ENCODE measurements around the gene PRG3. TPM values are rescaled to one million over a fixed set of nuclear protein-coding genes. Genes with fewer than 3 reads are reported as not detected.

Gene PRG3
- total and polyA plus RNA-seq, 2 donors (not counting 3 experiments of a cell fraction or from before 2014, with no cell fraction given), result not detected

DNA sequence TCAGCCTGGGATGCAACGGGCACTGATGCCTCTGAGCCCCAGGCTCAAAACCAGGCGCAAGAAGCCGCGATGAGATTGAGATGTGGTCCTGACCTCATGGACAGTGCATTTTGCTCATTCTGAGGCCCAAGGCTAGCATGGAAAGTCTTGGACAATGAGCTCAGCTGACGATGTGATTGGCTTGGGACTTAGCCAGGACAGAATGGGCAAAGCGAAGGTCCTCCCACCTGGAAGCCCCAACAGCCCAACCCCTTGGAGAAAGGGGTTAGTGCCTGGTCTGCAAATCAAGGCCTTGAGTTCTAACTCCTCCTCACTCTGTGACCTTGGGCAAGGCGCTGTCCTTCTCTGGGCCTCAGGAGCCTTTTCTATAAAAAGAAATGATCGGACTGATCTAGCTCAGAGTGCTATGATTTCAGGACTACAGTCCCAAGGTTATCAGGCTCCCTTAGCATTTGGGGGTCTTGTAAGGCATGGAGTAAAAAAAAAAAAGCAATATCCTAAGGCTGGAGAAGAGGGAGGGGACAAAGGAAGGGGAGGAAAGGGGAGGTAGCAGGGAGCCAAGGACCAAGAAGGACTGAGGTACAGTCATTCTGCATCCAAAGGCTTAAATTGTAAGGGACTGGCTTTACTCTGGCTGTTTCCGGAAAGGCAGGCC is 43.3 kb upstream of the PRG3 start:
- no peak for FAIRE-seq

DNA sequence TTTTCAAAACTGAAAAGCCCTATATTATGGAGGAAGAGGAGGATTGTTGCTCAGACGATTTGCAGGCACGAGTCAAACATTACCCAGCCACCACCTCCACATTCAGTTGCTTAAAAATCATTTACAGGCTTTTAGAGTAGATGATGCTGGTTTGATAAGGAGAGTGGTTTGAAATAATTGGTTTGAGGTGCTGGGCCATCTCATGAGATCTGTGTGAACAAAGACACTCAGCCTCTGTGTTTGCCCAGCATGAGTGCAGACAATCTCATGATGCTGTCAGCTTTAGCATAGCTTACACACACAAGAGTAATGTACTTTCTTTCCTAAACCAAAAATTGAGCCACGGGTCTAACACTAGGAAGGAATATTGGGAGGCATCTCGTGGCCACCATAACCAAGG is 41.7 kb upstream of the PRG3 start:
- H3K4me1 ChIP-seq (ENCODE audit: control insufficient read depth, extremely low read depth, insufficient read depth, low read length), result peaks cover 33% of the 10 kb centered on the region
- H3K9ac ChIP-seq (replicated peaks; ENCODE audit: extremely low read depth, insufficient read depth, low read length), result no peak overlapping the region
- H3K79me2 ChIP-seq (ENCODE audit: control insufficient read depth, insufficient read depth, low read length), result peaks cover 19% of the 10 kb centered on the region
- H3K9me1 ChIP-seq (replicated peaks; ENCODE audit: control insufficient read depth, extremely low read depth, insufficient read depth, low read length), result no peaks in the 10 kb centered on the region
- FAIRE-seq (no peak), DNase-seq (ENCODE audit: low read depth, low spot score) (no peak)
- H3K36me3 ChIP-seq (ENCODE audit: control insufficient read depth in 2 of 2, extremely low read depth in 1 of 2, insufficient read depth in 2 of 2, low read length in 2 of 2), result peaks cover 4 to 6% of the 10 kb centered on the region in 2 experiments
- H3K27ac ChIP-seq (ENCODE audit: insufficient read depth, low read depth, low read length), result no peak overlapping the region
- H2AFZ ChIP-seq (ENCODE audit: low read depth, low read length), result no peak overlapping the region
- no peaks in the 10 kb centered on the region for H4K20me1 ChIP-seq (replicated peaks; ENCODE audit: control insufficient read depth, extremely low read depth, insufficient read depth, low read length)
- dilution Hi-C loops (cut with MboI; ENCODE audit: extremely low pct_ligation_motif_present, low sequenced_read_pairs) (no loop called here), intact Hi-C loops (cut with micrococcal nuclease) (loop anchor here (10.0 kb wide), 1 partner anchor 582 kb away; no protein-coding TSS in a partner anchor)
- H3K4me2 ChIP-seq (ENCODE audit: insufficient read depth, low read length), result no peak overlapping the region
- CTCF ChIA-PET, result no interaction called here
- H3K27me3 ChIP-seq (ENCODE audit: control insufficient read depth in 2 of 2, insufficient read depth in 2 of 2, low read length in 2 of 2), result no peaks in the 10 kb centered on the region
- TF ChIP-seq FOS (IDR thresholded peaks at IDR 0.05; ENCODE audit: borderline replicate concordance, insufficient read depth, low read length), result no peak
- no peak for TF ChIP-seq POLR2AphosphoS5 (IDR thresholded peaks at IDR 0.05; ENCODE audit: insufficient read depth, low read depth, low read length)
- TF ChIP-seq MYC (IDR thresholded peaks at IDR 0.05; ENCODE audit: low read depth, low read length), result no peak
- no peak for TF ChIP-seq JUN (IDR thresholded peaks at IDR 0.05; ENCODE audit: borderline replicate concordance, insufficient read depth, insufficient read length, low read depth)
- TF ChIP-seq, protein P1, sequence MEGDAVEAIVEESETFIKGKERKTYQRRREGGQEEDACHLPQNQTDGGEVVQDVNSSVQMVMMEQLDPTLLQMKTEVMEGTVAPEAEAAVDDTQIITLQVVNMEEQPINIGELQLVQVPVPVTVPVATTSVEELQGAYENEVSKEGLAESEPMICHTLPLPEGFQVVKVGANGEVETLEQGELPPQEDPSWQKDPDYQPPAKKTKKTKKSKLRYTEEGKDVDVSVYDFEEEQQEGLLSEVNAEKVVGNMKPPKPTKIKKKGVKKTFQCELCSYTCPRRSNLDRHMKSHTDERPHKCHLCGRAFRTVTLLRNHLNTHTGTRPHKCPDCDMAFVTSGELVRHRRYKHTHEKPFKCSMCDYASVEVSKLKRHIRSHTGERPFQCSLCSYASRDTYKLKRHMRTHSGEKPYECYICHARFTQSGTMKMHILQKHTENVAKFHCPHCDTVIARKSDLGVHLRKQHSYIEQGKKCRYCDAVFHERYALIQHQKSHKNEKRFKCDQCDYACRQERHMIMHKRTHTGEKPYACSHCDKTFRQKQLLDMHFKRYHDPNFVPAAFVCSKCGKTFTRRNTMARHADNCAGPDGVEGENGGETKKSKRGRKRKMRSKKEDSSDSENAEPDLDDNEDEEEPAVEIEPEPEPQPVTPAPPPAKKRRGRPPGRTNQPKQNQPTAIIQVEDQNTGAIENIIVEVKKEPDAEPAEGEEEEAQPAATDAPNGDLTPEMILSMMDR (IDR thresholded peaks at IDR 0.05; ENCODE audit: extremely low read depth in 1 of 2, insufficient read depth in 1 of 2, low read depth in 1 of 2, low read length in 2 of 2), result no peak
- TF ChIP-seq GATA2 (IDR thresholded peaks at IDR 0.05; ENCODE audit: insufficient read depth, insufficient read length, low read depth, low read length), result no peak
- TF ChIP-seq POLR2A (IDR thresholded peaks at IDR 0.05; ENCODE audit: low read depth, low read length), result no peak
- no peak for TF ChIP-seq EZH2 (IDR thresholded peaks at IDR 0.05; ENCODE audit: borderline replicate concordance, low read depth, low read length, severe bottlenecking)
- TF ChIP-seq, protein P2, sequence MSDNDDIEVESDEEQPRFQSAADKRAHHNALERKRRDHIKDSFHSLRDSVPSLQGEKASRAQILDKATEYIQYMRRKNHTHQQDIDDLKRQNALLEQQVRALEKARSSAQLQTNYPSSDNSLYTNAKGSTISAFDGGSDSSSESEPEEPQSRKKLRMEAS (IDR thresholded peaks at IDR 0.05; ENCODE audit: insufficient read depth, insufficient read length), result no peak
- no peaks in the 10 kb centered on the region for H3K9me3 ChIP-seq (replicated peaks; ENCODE audit: control insufficient read depth, insufficient read depth, low read length)
- no TSS peak for BruUV-seq (replicated peaks)
- POLR2A ChIA-PET, result no interaction called here
- no peak overlapping the region for H3K4me3 ChIP-seq (replicated peaks in 1 of 3; ENCODE audit: insufficient read depth in 1 of 3, low read depth in 1 of 3, low read length in 3 of 3)

More for the DNA sequence above, 43.3 kb upstream of the PRG3 start:
- intact Hi-C loops (cut with micrococcal nuclease), result loop anchor here (1.0 to 10.0 kb wide), 6 partner anchors 8 to 581 kb away; no protein-coding TSS in a partner anchor
- peaks cover 2 to 5% of the 10 kb centered on the region in 2 experiments for H3K27me3 ChIP-seq (ENCODE audit: control insufficient read depth in 2 of 2, insufficient read depth in 2 of 2, low read length in 2 of 2)
- H3K79me2 ChIP-seq (ENCODE audit: control insufficient read depth, insufficient read depth, low read length), result peaks cover 19% of the 10 kb centered on the region
- dilution Hi-C loops (cut with MboI; ENCODE audit: extremely low pct_ligation_motif_present, low sequenced_read_pairs), result no loop called here
- DNase-seq (ENCODE audit: low read depth, low spot score), result peak; percentile 10
- peak overlapping the region; percentile 81 for H3K27ac ChIP-seq (ENCODE audit: insufficient read depth, low read depth, low read length)
- POLR2A ChIA-PET, result interaction anchor here (0.7 to 1.5 kb wide), 5 partner anchors 8 to 142 kb away, joined by 3 to 8 read pairs (median 7); no protein-coding TSS in a partner anchor
- no peaks in the 10 kb centered on the region for H4K20me1 ChIP-seq (replicated peaks; ENCODE audit: control insufficient read depth, extremely low read depth, insufficient read depth, low read length)
- H3K36me3 ChIP-seq (ENCODE audit: control insufficient read depth in 2 of 2, extremely low read depth in 1 of 2, insufficient read depth in 2 of 2, low read length in 2 of 2), result peaks cover 3 to 4% of the 10 kb centered on the region in 2 experiments
- TF ChIP-seq POLR2A (IDR thresholded peaks at IDR 0.05; ENCODE audit: low read depth, low read length), result peak; percentile 14
- TF ChIP-seq POLR2AphosphoS5 (IDR thresholded peaks at IDR 0.05; ENCODE audit: insufficient read depth, low read depth, low read length), result no peak
- no peak for TF ChIP-seq EZH2 (IDR thresholded peaks at IDR 0.05; ENCODE audit: borderline replicate concordance, low read depth, low read length, severe bottlenecking)
- CTCF ChIA-PET, result interaction anchor here (0.9 to 4.0 kb wide), 11 partner anchors 8 to 220 kb away, joined by 3 to 24 read pairs (median 3); partner anchors contain the start of gene SSRP1
- peak overlapping the region; percentile 13 for H3K4me2 ChIP-seq (ENCODE audit: insufficient read depth, low read length)
- no TSS peak for BruUV-seq (replicated peaks)
- no peaks in the 10 kb centered on the region for H3K9me1 ChIP-seq (replicated peaks; ENCODE audit: control insufficient read depth, extremely low read depth, insufficient read depth, low read length)
- peak overlapping the region; percentile 53 for H3K9ac ChIP-seq (replicated peaks; ENCODE audit: extremely low read depth, insufficient read depth, low read length)
- H3K9me3 ChIP-seq (replicated peaks; ENCODE audit: control insufficient read depth, insufficient read depth, low read length), result no peaks in the 10 kb centered on the region
- H3K4me1 ChIP-seq (ENCODE audit: control insufficient read depth, extremely low read depth, insufficient read depth, low read length), result peaks cover 33% of the 10 kb centered on the region
- H2AFZ ChIP-seq (ENCODE audit: low read depth, low read length), result no peak overlapping the region
- H3K4me3 ChIP-seq (replicated peaks in 1 of 3; ENCODE audit: insufficient read depth in 1 of 3, low read depth in 1 of 3, low read length in 3 of 3), result no peak overlapping the region

Measured in endothelial cell of umbilical vein (primary cell).